H1 (cell line): ENCODE results near the gene RPN2. TPM values are rescaled to one million over a fixed set of nuclear protein-coding genes. Genes with fewer than 3 reads are reported as not detected.

Source experiments
- ASH2L ChIP-seq: fragments of 200-600, 300-600 bp; sonication (generic); IDR thresholded peaks from one replicate; pipeline ENCODE4 v1.7.1; 2017; ENCODE audit warnings: low read length
- CHD1 ChIP-seq: IDR thresholded peaks from 2 replicates; pipeline ENCODE4 v1.6.1; 2012; ENCODE audit warnings: low read depth, low read length, improper control_type of control experiment
- KDM1A ChIP-seq: fragments of 200-600, 300-600 bp; sonication (generic); IDR thresholded peaks from 2 replicates; pipeline ENCODE4 v1.7.1; 2016; ENCODE audit warnings: mild to moderate bottlenecking, low read length, borderline replicate concordance
- POLR2AphosphoS5 ChIP-seq: IDR thresholded peaks from 2 replicates; pipeline ENCODE4 v1.6.1; 2011; ENCODE audit warnings: low read depth, low read length
- RFX5 ChIP-seq: IDR thresholded peaks from 2 replicates; pipeline ENCODE4 v1.6.1; 2011; ENCODE audit warnings: low read depth, low read length, improper control_type of control experiment, borderline replicate concordance
- RXRA ChIP-seq: IDR thresholded peaks from 2 replicates; pipeline ENCODE4 v1.6.1; 2011; ENCODE audit warnings: low read depth, mild to moderate bottlenecking, low read length, moderate library complexity; ENCODE audit not compliant: insufficient read depth
- SIN3A ChIP-seq, 2 experiments: IDR thresholded peaks in 1 of 2; conservative IDR thresholded peaks in 1 of 2; 2 replicates each; pipeline ENCODE4 v1.6.1; 2011 to 2012; ENCODE audit warnings: low read length in 2 of 2, improper control_type of control experiment in 1 of 2, low read depth in 1 of 2, mild to moderate bottlenecking in 1 of 2
- SP4 ChIP-seq: IDR thresholded peaks from 2 replicates; pipeline ENCODE4 v1.6.1; 2012; ENCODE audit warnings: low read length, inconsistent platforms
- TAF1 ChIP-seq: IDR thresholded peaks from 2 replicates; pipeline ENCODE4 v1.6.1; 2011; ENCODE audit warnings: mild to moderate bottlenecking, low read depth, low read length
- TBP ChIP-seq: IDR thresholded peaks from 2 replicates; pipeline ENCODE4 v1.6.1; 2011; ENCODE audit warnings: low read depth, low read length, improper control_type of control experiment
- polyA plus RNA-seq, 7 experiments: library from polyadenylated mRNA; depleted of rRNA in 3 of 7; stranded (reverse) in 5 of 7; unstranded in 2 of 7; fragments of >200 nt in 5 of 7; fragments of 200-250 nt in 2 of 7; gene quantifications; 1 replicate in 5 of 7; 2 replicates in 1 of 7; 4 replicates in 1 of 7; pipeline versions ENCODE4 v1.2.1 to v1.2.3, GENCODE V29; 2011 to 2013; ENCODE audit warnings: missing spikeins in 2 of 7, mixed read lengths in 2 of 7
- total RNA-seq: library from RNA; stranded (reverse); fragmentation: NEBNext Ultra II Directional; extraction: Animal tissue kit (Norgen Biotek cat#: 25700); gene quantifications from 2 replicates; pipeline ENCODE4 v1.2.1, GENCODE V29; 2021
- TF ChIP-seq, protein P1 (sequence below): fragments of 300-600 bp; sonication (generic); IDR thresholded peaks from 2 replicates; pipeline ENCODE4 v1.7.1; 2012; ENCODE audit warnings: low read length, moderate library complexity, mild to moderate bottlenecking, inconsistent platforms; ENCODE audit not compliant: insufficient replicate concordance

Gene RPN2
- total and polyA plus RNA-seq, 2 of the 8 experiments (the other 6 are each of a cell fraction or from before 2014, with no cell fraction given): 236 to 379 TPM

GRCh38 chr20:37194621-37195417 is 15.7 kb downstream of the RPN2 start (continued):
- TF ChIP-seq, protein P1, sequence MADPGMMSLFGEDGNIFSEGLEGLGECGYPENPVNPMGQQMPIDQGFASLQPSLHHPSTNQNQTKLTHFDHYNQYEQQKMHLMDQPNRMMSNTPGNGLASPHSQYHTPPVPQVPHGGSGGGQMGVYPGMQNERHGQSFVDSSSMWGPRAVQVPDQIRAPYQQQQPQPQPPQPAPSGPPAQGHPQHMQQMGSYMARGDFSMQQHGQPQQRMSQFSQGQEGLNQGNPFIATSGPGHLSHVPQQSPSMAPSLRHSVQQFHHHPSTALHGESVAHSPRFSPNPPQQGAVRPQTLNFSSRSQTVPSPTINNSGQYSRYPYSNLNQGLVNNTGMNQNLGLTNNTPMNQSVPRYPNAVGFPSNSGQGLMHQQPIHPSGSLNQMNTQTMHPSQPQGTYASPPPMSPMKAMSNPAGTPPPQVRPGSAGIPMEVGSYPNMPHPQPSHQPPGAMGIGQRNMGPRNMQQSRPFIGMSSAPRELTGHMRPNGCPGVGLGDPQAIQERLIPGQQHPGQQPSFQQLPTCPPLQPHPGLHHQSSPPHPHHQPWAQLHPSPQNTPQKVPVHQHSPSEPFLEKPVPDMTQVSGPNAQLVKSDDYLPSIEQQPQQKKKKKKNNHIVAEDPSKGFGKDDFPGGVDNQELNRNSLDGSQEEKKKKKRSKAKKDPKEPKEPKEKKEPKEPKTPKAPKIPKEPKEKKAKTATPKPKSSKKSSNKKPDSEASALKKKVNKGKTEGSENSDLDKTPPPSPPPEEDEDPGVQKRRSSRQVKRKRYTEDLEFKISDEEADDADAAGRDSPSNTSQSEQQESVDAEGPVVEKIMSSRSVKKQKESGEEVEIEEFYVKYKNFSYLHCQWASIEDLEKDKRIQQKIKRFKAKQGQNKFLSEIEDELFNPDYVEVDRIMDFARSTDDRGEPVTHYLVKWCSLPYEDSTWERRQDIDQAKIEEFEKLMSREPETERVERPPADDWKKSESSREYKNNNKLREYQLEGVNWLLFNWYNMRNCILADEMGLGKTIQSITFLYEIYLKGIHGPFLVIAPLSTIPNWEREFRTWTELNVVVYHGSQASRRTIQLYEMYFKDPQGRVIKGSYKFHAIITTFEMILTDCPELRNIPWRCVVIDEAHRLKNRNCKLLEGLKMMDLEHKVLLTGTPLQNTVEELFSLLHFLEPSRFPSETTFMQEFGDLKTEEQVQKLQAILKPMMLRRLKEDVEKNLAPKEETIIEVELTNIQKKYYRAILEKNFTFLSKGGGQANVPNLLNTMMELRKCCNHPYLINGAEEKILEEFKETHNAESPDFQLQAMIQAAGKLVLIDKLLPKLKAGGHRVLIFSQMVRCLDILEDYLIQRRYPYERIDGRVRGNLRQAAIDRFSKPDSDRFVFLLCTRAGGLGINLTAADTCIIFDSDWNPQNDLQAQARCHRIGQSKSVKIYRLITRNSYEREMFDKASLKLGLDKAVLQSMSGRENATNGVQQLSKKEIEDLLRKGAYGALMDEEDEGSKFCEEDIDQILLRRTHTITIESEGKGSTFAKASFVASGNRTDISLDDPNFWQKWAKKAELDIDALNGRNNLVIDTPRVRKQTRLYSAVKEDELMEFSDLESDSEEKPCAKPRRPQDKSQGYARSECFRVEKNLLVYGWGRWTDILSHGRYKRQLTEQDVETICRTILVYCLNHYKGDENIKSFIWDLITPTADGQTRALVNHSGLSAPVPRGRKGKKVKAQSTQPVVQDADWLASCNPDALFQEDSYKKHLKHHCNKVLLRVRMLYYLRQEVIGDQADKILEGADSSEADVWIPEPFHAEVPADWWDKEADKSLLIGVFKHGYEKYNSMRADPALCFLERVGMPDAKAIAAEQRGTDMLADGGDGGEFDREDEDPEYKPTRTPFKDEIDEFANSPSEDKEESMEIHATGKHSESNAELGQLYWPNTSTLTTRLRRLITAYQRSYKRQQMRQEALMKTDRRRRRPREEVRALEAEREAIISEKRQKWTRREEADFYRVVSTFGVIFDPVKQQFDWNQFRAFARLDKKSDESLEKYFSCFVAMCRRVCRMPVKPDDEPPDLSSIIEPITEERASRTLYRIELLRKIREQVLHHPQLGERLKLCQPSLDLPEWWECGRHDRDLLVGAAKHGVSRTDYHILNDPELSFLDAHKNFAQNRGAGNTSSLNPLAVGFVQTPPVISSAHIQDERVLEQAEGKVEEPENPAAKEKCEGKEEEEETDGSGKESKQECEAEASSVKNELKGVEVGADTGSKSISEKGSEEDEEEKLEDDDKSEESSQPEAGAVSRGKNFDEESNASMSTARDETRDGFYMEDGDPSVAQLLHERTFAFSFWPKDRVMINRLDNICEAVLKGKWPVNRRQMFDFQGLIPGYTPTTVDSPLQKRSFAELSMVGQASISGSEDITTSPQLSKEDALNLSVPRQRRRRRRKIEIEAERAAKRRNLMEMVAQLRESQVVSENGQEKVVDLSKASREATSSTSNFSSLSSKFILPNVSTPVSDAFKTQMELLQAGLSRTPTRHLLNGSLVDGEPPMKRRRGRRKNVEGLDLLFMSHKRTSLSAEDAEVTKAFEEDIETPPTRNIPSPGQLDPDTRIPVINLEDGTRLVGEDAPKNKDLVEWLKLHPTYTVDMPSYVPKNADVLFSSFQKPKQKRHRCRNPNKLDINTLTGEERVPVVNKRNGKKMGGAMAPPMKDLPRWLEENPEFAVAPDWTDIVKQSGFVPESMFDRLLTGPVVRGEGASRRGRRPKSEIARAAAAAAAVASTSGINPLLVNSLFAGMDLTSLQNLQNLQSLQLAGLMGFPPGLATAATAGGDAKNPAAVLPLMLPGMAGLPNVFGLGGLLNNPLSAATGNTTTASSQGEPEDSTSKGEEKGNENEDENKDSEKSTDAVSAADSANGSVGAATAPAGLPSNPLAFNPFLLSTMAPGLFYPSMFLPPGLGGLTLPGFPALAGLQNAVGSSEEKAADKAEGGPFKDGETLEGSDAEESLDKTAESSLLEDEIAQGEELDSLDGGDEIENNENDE: no peak
- TF ChIP-seq ASH2L: no peak
- no peak for TF ChIP-seq KDM1A
- no peak for TF ChIP-seq SIN3A (conservative IDR thresholded peaks at IDR 0.05 in 1 of 2, IDR thresholded peaks at IDR 0.05 in 1 of 2; ENCODE audit: low read depth in 1 of 2, low read length in 2 of 2)
- no peak for TF ChIP-seq TAF1
- TF ChIP-seq TBP: no peak
- no peak for TF ChIP-seq RXRA
- no peak for TF ChIP-seq SP4
- no peak for TF ChIP-seq CHD1
- TF ChIP-seq RFX5: no peak
- TF ChIP-seq POLR2AphosphoS5: no peak
